SU-DHL-6 (cell line): Measurements from ENCODE around the gene POLG.

ENCODE experiments used
- EZH2phosphoT487 ChIP-seq: fragments of 200-600 bp; sonication (generic), shearing (Covaris generic); conservative IDR thresholded peaks from 2 replicates; pipeline ENCODE4 v1.6.1; 2018; ENCODE audit warnings: mild to moderate bottlenecking, antibody characterized with exemption, low read length, moderate library complexity, mixed read lengths
- TF ChIP-seq, protein P1 (sequence below): fragments of 200-600 bp; sonication (generic); IDR thresholded peaks from one replicate; pipeline ENCODE4 v1.5.1; 2017; ENCODE audit warnings: antibody characterized with exemption, mild to moderate bottlenecking, low read length, moderate library complexity; ENCODE audit not compliant: insufficient read depth, poor library complexity, severe bottlenecking

- TF ChIP-seq, protein P1, sequence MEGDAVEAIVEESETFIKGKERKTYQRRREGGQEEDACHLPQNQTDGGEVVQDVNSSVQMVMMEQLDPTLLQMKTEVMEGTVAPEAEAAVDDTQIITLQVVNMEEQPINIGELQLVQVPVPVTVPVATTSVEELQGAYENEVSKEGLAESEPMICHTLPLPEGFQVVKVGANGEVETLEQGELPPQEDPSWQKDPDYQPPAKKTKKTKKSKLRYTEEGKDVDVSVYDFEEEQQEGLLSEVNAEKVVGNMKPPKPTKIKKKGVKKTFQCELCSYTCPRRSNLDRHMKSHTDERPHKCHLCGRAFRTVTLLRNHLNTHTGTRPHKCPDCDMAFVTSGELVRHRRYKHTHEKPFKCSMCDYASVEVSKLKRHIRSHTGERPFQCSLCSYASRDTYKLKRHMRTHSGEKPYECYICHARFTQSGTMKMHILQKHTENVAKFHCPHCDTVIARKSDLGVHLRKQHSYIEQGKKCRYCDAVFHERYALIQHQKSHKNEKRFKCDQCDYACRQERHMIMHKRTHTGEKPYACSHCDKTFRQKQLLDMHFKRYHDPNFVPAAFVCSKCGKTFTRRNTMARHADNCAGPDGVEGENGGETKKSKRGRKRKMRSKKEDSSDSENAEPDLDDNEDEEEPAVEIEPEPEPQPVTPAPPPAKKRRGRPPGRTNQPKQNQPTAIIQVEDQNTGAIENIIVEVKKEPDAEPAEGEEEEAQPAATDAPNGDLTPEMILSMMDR, result no peak
- TF ChIP-seq EZH2phosphoT487, result no peak
Measured at GRCh38 chr15:89371228-89372044, 36.8 kb upstream of the POLG start.
